Rectal smooth muscle tissue (tissue), 1 donor: ENCODE data around the gene PRDM4.
"Not testable (repeated sequence)": the region's sequence is repeated elsewhere in the genome, so short reads cannot be mapped to it uniquely, and the experiment has no call there.

Source experiments
- H3K27ac ChIP-seq: one replicate; pipeline ENCODE4 v1.7.0; 2013; ENCODE audit warnings: low read depth, low read length, inconsistent platforms
- H3K27me3 ChIP-seq: one replicate; pipeline ENCODE4 v1.7.0; 2013; ENCODE audit warnings: low read length; ENCODE audit not compliant: control insufficient read depth, insufficient read depth
- H3K36me3 ChIP-seq: one replicate; pipeline ENCODE4 v1.7.0; 2013; ENCODE audit warnings: low read length; ENCODE audit not compliant: control insufficient read depth, insufficient read depth
- H3K4me1 ChIP-seq: one replicate; pipeline ENCODE4 v1.7.0; 2013; ENCODE audit warnings: low read length; ENCODE audit not compliant: control insufficient read depth, insufficient read depth
- H3K4me3 ChIP-seq: one replicate; pipeline ENCODE4 v1.7.0; 2013; ENCODE audit warnings: low read length
- H3K9ac ChIP-seq: one replicate; pipeline ENCODE4 v1.7.0; 2013; ENCODE audit warnings: low read length

PRDM4 gene

GRCh38 chr12:107760207-107760808, 629 bp downstream of the PRDM4 start:
- H3K27ac ChIP-seq: peak overlapping the region; percentile 43
- peak overlapping the region; percentile 76 for H3K9ac ChIP-seq
- H3K4me1 ChIP-seq: peaks cover 23% of the 10 kb centered on the region
- H3K4me3 ChIP-seq: peak overlapping the region; percentile 94
- H3K36me3 ChIP-seq: peaks cover 3% of the 10 kb centered on the region
- H3K27me3 ChIP-seq: no peaks in the 10 kb centered on the region

DNA sequence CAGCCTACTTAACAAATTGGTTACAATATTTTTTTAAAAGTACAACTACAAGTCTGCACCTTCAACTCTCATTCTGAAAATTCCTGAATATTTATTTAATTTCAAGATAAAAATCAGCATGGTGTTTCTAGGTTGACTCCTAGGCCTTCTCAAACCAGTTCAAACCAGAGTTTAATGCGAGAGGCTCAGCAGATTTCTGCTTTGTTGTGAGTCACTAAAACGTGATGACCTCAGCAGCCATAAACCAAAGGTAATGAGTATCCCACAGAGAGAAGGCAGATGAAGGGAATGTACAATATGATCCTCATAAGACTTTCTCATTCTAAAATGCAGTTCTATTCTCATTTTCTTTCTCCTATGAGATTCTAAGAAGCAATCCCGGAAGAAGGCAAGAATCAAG, 1.5 kb downstream of the PRDM4 start:
- Histone ChIP-seq H3K27me3 (no peaks in the 10 kb centered on the region), H3K4me1 (peaks cover 23% of the 10 kb centered on the region), H3K9ac (no peak overlapping the region), H3K27ac (no peak overlapping the region), H3K4me3 (peak overlapping the region; percentile 94), H3K36me3 (peaks cover 8% of the 10 kb centered on the region)

GRCh38 chr12:107749083-107749482, 11.9 kb downstream of the PRDM4 start:
- no peaks in the 10 kb centered on the region for H3K27me3 ChIP-seq
- H3K27ac ChIP-seq: no peak overlapping the region
- no peak overlapping the region for H3K4me3 ChIP-seq
- peaks cover 33% of the 10 kb centered on the region for H3K36me3 ChIP-seq
- H3K9ac ChIP-seq: no peak overlapping the region
- H3K4me1 ChIP-seq: no peaks in the 10 kb centered on the region

GRCh38 chr12:107748472-107748871, 12.5 kb downstream of the PRDM4 start:
- H3K4me3 ChIP-seq: no peak overlapping the region
- H3K4me1 ChIP-seq: no peaks in the 10 kb centered on the region
- no peaks in the 10 kb centered on the region for H3K27me3 ChIP-seq
- peaks cover 36% of the 10 kb centered on the region for H3K36me3 ChIP-seq
- H3K27ac ChIP-seq: no peak overlapping the region
- no peak overlapping the region for H3K9ac ChIP-seq

GRCh38 chr12:107736914-107737313, 24.0 kb downstream of the PRDM4 start:
- Histone ChIP-seq H3K27me3 (no peaks in the 10 kb centered on the region), H3K9ac (no peak overlapping the region), H3K36me3 (peaks cover 55% of the 10 kb centered on the region), H3K4me1 (no peaks in the 10 kb centered on the region), H3K4me3 (no peak overlapping the region), H3K27ac (no peak overlapping the region)

- H3K4me3 ChIP-seq: no peak overlapping the region
- H3K27ac ChIP-seq: no peak overlapping the region
- H3K36me3 ChIP-seq: peaks cover 47% of the 10 kb centered on the region
- no peak overlapping the region for H3K9ac ChIP-seq
- H3K4me1 ChIP-seq: no peaks in the 10 kb centered on the region
- no peaks in the 10 kb centered on the region for H3K27me3 ChIP-seq
Observed at GRCh38 chr12:107735763-107736162, 25.2 kb downstream of the PRDM4 start.

DNA sequence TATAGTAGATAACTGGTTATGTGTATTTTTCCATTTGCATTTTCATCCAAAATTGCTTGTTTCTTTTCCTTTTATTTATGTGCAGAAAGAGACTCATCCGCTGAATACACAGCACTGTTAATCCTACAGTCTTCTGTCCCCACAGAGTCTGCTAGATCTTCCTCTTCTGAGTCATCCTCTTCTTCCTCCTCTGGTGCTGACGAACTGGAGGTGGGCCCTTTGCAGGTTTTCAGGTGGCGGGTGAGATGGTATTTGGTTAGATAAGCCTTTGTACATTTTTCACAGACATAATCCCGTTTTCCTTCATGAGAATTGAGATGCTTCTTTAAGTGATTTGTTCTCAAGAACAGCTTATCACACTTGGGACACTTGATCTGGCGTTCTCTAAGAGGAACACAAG, 26.8 kb downstream of the PRDM4 start:
- peaks cover 36% of the 10 kb centered on the region for H3K36me3 ChIP-seq
- no peak overlapping the region for H3K9ac ChIP-seq
- H3K27ac ChIP-seq: no peak overlapping the region

DNA sequence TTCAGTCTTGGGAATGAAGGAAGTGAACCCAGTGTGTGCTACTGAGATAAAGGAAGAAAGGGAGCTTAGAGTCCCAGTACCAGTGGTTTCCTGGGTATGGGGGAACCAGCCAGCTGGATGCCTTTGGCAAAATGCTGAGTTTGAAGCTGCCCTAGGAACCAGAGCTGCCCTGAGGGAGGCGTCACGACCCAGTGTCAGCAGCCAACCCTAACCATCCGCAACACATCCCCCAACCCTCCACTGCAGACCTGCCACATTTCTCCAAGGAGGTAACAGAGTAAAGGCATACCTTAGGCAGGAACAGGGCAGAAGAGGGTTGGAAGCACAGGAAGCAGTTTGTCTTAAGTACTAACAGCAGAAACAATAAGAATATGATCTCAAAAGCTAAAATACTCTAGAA, 28.6 kb downstream of the PRDM4 start:
- Histone ChIP-seq H3K9ac (no peak overlapping the region), H3K4me1 (no peaks in the 10 kb centered on the region), H3K36me3 (peaks cover 22% of the 10 kb centered on the region), H3K4me3 (no peak overlapping the region), H3K27ac (no peak overlapping the region), H3K27me3 (no peaks in the 10 kb centered on the region)

More for the DNA sequence above, 26.8 kb downstream of the PRDM4 start:
- H3K27me3 ChIP-seq: no peaks in the 10 kb centered on the region
- no peaks in the 10 kb centered on the region for H3K4me1 ChIP-seq
- no peak overlapping the region for H3K4me3 ChIP-seq

GRCh38 chr12:107731366-107731765, 29.6 kb downstream of the PRDM4 start:
- Histone ChIP-seq H3K36me3 (peaks cover 13% of the 10 kb centered on the region), H3K4me1 (no peaks in the 10 kb centered on the region), H3K27me3 (no peaks in the 10 kb centered on the region), H3K27ac (no peak overlapping the region), H3K9ac (no peak overlapping the region), H3K4me3 (no peak overlapping the region)

DNA sequence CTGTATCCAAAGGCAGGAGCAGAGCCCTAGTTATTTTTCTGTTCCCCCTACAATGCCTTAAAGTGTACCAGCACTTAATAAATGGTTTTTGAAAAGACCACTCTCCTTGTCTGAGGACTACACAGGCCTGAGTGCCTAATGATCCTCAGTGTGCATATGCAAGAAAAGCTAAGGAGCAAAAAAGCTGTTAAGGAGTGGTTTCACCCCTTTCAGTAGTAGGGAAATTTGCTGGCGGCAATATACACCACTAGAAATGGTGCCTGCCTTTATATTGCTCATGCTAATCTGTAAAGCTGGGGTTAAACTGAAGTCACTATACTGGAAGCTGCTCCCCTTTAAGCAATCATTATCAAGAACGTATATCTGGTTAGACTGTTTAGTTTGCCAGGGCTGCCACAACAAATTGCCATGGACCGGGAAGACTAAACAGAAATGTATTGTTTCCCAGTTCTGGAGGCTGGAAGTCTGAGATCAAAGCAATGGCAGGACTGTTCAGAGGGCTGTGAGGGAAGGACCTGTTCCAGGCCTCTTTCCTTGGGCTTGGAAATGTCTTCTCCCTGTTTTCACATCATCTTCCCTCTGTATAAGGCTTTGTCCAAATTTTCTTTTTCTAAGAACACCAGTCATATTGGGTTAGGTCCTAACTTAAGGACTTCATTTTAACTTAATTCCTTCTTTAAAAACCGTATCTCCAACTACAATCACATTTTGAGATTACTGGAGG, 30.2 kb downstream of the PRDM4 start:
- Histone ChIP-seq H3K4me3 (no peak overlapping the region), H3K36me3 (peaks cover 9% of the 10 kb centered on the region), H3K27ac (no peak overlapping the region), H3K9ac (no peak overlapping the region), H3K4me1 (no peaks in the 10 kb centered on the region), H3K27me3 (no peaks in the 10 kb centered on the region)

- not testable (repeated sequence) for H3K27ac ChIP-seq, H3K36me3 ChIP-seq, H3K27me3 ChIP-seq, H3K9ac ChIP-seq, H3K4me1 ChIP-seq, H3K4me3 ChIP-seq
Observed at GRCh38 chr12:107727742-107728141, 33.2 kb downstream of the PRDM4 start.

- not testable (repeated sequence) for H3K27me3 ChIP-seq, H3K36me3 ChIP-seq, H3K9ac ChIP-seq, H3K4me1 ChIP-seq, H3K4me3 ChIP-seq, H3K27ac ChIP-seq
Observed at GRCh38 chr12:107727327-107727726, 33.6 kb downstream of the PRDM4 start.

- Histone ChIP-seq H3K27me3 (no peaks in the 10 kb centered on the region), H3K9ac (no peak overlapping the region), H3K4me3 (no peak overlapping the region), H3K36me3 (peaks cover 4% of the 10 kb centered on the region), H3K4me1 (no peaks in the 10 kb centered on the region), H3K27ac (no peak overlapping the region)
Observed at GRCh38 chr12:107718606-107719005, 42.3 kb downstream of the PRDM4 start.
